ENCODE data around the gene CCDC93.

The CCDC93 gene

GRCh38 chr2:117985092-117985491 is 28.8 kb downstream of the CCDC93 start:
- no peak for DNase-seq

GRCh38 chr2:117984208-117984607 is 29.7 kb downstream of the CCDC93 start:
- no peak for DNase-seq

- no peak for DNase-seq
Measured at GRCh38 chr2:117983040-117983439, 30.8 kb downstream of the CCDC93 start.

GRCh38 chr2:117982376-117983033 is 31.4 kb downstream of the CCDC93 start:
- DNase-seq: no peak

- no peak for DNase-seq
Measured at GRCh38 chr2:117981810-117982209, 32.1 kb downstream of the CCDC93 start.

- DNase-seq: no peak
Measured at GRCh38 chr2:117980783-117981676, 32.8 kb downstream of the CCDC93 start.

- peak; percentile 50 to 66 for DNase-seq
Measured at GRCh38 chr2:117979911-117980701, 33.8 kb downstream of the CCDC93 start.

GRCh38 chr2:117977696-117978095 is 36.2 kb downstream of the CCDC93 start:
- DNase-seq: no peak

GRCh38 chr2:117976581-117976980 is 37.3 kb downstream of the CCDC93 start:
- DNase-seq: no peak

GRCh38 chr2:117973498-117974082 is 40.3 kb downstream of the CCDC93 start:
- DNase-seq: no peak

- DNase-seq: no peak
Measured at GRCh38 chr2:117972476-117973123, 41.3 kb downstream of the CCDC93 start.

GRCh38 chr2:117968722-117969121 is 45.1 kb downstream of the CCDC93 start:
- DNase-seq: no peak

- DNase-seq: no peak
Measured at GRCh38 chr2:117967977-117968718, 45.7 kb downstream of the CCDC93 start.

GRCh38 chr2:117963446-117963845 is 50.4 kb downstream of the CCDC93 start:
- DNase-seq: no peak

- DNase-seq: no peak
Measured at GRCh38 chr2:117961201-117961600, 52.7 kb downstream of the CCDC93 start.

GRCh38 chr2:117960231-117960630 is 53.6 kb downstream of the CCDC93 start:
- no peak for DNase-seq

- no peak for DNase-seq
Measured at GRCh38 chr2:117958186-117958585, 55.7 kb downstream of the CCDC93 start.

- DNase-seq: no peak
Measured at GRCh38 chr2:117957616-117958015, 56.3 kb downstream of the CCDC93 start.

- peak; percentile 2 for DNase-seq
Measured at GRCh38 chr2:117956036-117956796, 57.7 kb downstream of the CCDC93 start.

GRCh38 chr2:117953231-117953630 is 60.6 kb downstream of the CCDC93 start:
- no peak for DNase-seq

- no peak for DNase-seq
Measured at GRCh38 chr2:117952701-117953100, 61.2 kb downstream of the CCDC93 start.

All from Kasumi-1 (cell line).